Mesendoderm (in vitro differentiated cells): ENCODE results near the gene PMM2.
"Not testable (repeated sequence)": the region's sequence is repeated elsewhere in the genome, so short reads cannot be mapped to it uniquely, and the experiment has no call there.

Experiments
- DNase-seq: peaks from one replicate; pipeline ENCODE4 v3.0.0; 2013
- H2AK5ac ChIP-seq: 2 replicates; pipeline ENCODE4 v1.6.1; 2013; ENCODE audit warnings: low read length, inconsistent platforms
- H2BK120ac ChIP-seq: 2 replicates; pipeline ENCODE4 v1.6.1; 2013; ENCODE audit warnings: low read depth, mild to moderate bottlenecking, low read length, moderate library complexity, mixed read lengths
- H2BK15ac ChIP-seq: replicated peaks from 2 replicates; pipeline ENCODE4 v1.6.1; 2013; ENCODE audit warnings: low read depth, mild to moderate bottlenecking, moderate library complexity
- H2BK5ac ChIP-seq: 2 replicates; pipeline ENCODE4 v1.6.1; 2013; ENCODE audit warnings: low read length, inconsistent platforms
- H3K18ac ChIP-seq: 2 replicates; pipeline ENCODE4 v1.6.1; 2013; ENCODE audit warnings: mild to moderate bottlenecking, low read length, mixed read lengths
- H3K23ac ChIP-seq: one replicate; pipeline ENCODE4 v1.6.1; 2013; ENCODE audit warnings: low read length
- H3K27ac ChIP-seq: 2 replicates; pipeline ENCODE4 v1.5.1; 2013; ENCODE audit warnings: low read depth, mild to moderate bottlenecking, inconsistent platforms, low read length, moderate library complexity
- H3K27me3 ChIP-seq: 2 replicates; pipeline ENCODE4 v1.6.1; 2013; ENCODE audit warnings: low read length, control low read depth, mild to moderate bottlenecking, inconsistent platforms; ENCODE audit not compliant: insufficient read depth, poor library complexity
- H3K36me3 ChIP-seq: 2 replicates; pipeline ENCODE4 v1.6.1; 2013; ENCODE audit warnings: low read length, inconsistent platforms; ENCODE audit not compliant: control insufficient read depth, insufficient read depth
- H3K4ac ChIP-seq: one replicate; pipeline ENCODE4 v1.6.1; 2013; ENCODE audit warnings: low read depth, mild to moderate bottlenecking, low read length, moderate library complexity
- H3K4me1 ChIP-seq: 2 replicates; pipeline ENCODE4 v1.6.1; 2013; ENCODE audit warnings: low read depth, low read length, inconsistent platforms; ENCODE audit not compliant: control insufficient read depth
- H3K4me2 ChIP-seq: 2 replicates; pipeline ENCODE4 v1.6.1; 2013; ENCODE audit warnings: low read length
- H3K4me3 ChIP-seq: 2 replicates; pipeline ENCODE4 v1.5.1; 2013; ENCODE audit warnings: mild to moderate bottlenecking, low read length
- H3K56ac ChIP-seq: one replicate; pipeline ENCODE4 v1.6.1; 2013; ENCODE audit warnings: low read length
- H3K79me1 ChIP-seq: 2 replicates; pipeline ENCODE4 v1.6.1; 2013; ENCODE audit warnings: low read length, inconsistent platforms
- H3K79me2 ChIP-seq: 2 replicates; pipeline ENCODE4 v1.6.1; 2013; ENCODE audit warnings: mild to moderate bottlenecking, low read length; ENCODE audit not compliant: control insufficient read depth, insufficient read depth
- H3K9ac ChIP-seq: 2 replicates; pipeline ENCODE4 v1.6.1; 2013; ENCODE audit warnings: low read length, inconsistent platforms
- H4K5ac ChIP-seq: one replicate; pipeline ENCODE4 v1.6.1; 2013; ENCODE audit warnings: low read length
- H4K8ac ChIP-seq: one replicate; pipeline ENCODE4 v1.6.1; 2013; ENCODE audit warnings: low read depth, mild to moderate bottlenecking, control low read depth, low read length, moderate library complexity
- WGBS: extraction: QIAGEN DNeasy Blood & Tissue Kit; methylation state at CpG from one replicate; pipeline ENCODE4 v1.1.7; 2013; ENCODE audit warnings: low lambda C conversion rate, missing lambda C conversion rate; ENCODE audit not compliant: insufficient coverage; ENCODE audit errors: extremely low coverage; 5-methylcytosine and 5-hydroxymethylcytosine counted together

PMM2 gene

DNA sequence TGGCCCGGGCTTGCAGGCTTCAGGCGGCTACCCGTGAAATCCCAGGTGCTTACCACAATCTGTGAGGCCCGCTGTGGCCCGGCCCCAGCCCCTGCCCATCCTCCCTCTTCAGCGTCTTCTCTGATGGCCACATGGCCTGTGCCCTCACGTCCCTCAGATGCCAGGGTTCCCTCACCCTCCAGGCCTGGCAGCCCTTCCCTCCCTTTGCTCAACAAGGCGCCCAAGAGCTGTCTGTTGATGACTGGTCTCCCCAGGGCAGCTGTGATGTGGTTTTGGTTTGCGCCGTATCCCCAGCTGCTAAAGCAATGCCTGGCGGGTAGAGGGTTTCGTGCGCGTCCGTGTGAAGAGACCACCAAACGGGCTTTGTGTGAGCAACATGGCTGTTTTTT lies 35.1 kb downstream of the PMM2 start:
- H3K79me1 ChIP-seq = peaks cover 1% of the 10 kb centered on the region
- H2BK120ac ChIP-seq = no peak overlapping the region
- H3K23ac ChIP-seq = no peak overlapping the region
- H2BK15ac ChIP-seq = no peak overlapping the region
- no peak overlapping the region for H3K4ac ChIP-seq
- peaks cover 6% of the 10 kb centered on the region for H3K36me3 ChIP-seq
- H4K5ac ChIP-seq = no peak overlapping the region
- peaks cover 4% of the 10 kb centered on the region for H3K79me2 ChIP-seq
- DNase-seq = no peak
- WGBS = no CpG with 5 or more reads among the region's 16 CpGs
- no peak overlapping the region for H3K4me3 ChIP-seq
- no peaks in the 10 kb centered on the region for H3K27me3 ChIP-seq
- peak overlapping the region; percentile 65 for H3K56ac ChIP-seq
- no peak overlapping the region for H3K4me2 ChIP-seq
- no peak overlapping the region for H2AK5ac ChIP-seq
- no peak overlapping the region for H3K18ac ChIP-seq
- H4K8ac ChIP-seq = no peak overlapping the region
- no peak overlapping the region for H2BK5ac ChIP-seq
- H3K9ac ChIP-seq = peak overlapping the region; percentile 24
- peaks cover 10% of the 10 kb centered on the region for H3K4me1 ChIP-seq
- peak overlapping the region; percentile 36 for H3K27ac ChIP-seq

DNA sequence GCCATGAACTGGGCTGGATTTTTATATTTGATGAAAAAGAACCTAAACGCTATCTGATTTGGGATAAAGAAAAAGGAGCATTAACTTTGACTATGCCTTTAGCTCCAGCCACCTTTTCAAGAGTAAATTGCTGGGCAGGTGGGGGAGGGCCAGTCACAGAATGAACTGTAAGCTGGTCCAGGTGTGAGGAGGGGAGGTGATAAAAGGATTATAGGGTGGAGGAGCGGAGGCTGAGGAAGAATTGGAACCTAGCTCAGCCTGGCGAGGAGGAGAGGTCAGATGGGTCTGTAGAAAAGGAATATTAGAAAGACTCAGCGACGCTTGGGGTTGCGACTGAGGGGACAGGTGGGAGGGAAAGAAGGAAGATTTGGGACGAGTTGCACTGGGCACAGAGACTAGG lies 39.2 kb downstream of the PMM2 start:
- not testable (repeated sequence) for H3K4me1 ChIP-seq, H3K56ac ChIP-seq, H3K9ac ChIP-seq, H3K79me1 ChIP-seq, H4K5ac ChIP-seq, H3K27ac ChIP-seq, H2BK5ac ChIP-seq, H3K4me2 ChIP-seq, H4K8ac ChIP-seq, H3K36me3 ChIP-seq, H2AK5ac ChIP-seq, H3K79me2 ChIP-seq, H3K23ac ChIP-seq, H2BK15ac ChIP-seq, H2BK120ac ChIP-seq, H3K4ac ChIP-seq, H3K18ac ChIP-seq, H3K4me3 ChIP-seq, H3K27me3 ChIP-seq
- WGBS = no CpG with 5 or more reads among the region's 7 CpGs
- DNase-seq = peak; percentile 48

DNA sequence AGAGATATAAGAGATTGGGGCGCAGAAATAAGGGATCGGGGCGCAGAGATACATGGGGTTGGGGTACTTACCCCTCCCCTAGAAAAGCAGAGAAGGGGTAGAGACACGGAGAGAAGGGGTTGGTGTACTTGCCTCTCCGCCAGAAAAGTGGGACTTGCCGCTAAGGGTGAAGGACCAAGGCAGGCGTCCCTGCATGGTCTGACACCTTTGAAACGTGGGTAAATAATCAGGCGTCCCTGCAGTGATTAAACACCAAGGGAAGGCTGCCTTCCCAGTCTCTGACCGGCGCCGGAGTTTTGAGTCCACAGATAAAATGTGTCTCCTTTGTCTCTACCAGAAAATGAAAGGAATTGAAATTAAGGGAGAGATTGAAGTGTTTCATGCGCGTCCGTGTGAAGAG lies 40.0 kb downstream of the PMM2 start:
- H4K5ac ChIP-seq = not testable (repeated sequence)

DNA sequence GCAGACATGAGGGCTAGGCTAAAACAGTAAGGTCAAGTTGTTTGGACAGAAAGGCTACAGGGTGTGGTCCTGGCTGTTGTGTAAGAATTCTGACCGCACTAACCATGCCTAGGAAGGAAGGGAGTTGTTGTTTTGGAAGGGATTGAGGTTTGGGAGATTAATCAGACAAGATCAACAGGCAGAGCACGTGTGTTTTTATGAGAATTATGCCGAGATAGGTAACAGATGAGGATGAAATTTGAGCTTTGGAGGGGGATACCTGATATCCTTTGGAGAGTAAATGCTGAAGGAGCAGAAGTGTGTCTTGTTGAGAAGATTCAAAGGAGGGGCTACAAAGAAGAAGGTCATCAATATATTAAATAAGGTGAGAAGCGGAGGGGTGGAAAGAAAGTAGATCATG lies 44.4 kb downstream of the PMM2 start:
- WGBS = no CpG with 5 or more reads among the region's 4 CpGs
- DNase-seq, H4K5ac ChIP-seq, H2AK5ac ChIP-seq, H3K18ac ChIP-seq, H3K4me3 ChIP-seq, H2BK5ac ChIP-seq, H3K9ac ChIP-seq, H3K4ac ChIP-seq, H2BK120ac ChIP-seq, H3K4me1 ChIP-seq, H3K79me1 ChIP-seq, H3K4me2 ChIP-seq, H3K23ac ChIP-seq, H3K56ac ChIP-seq, H3K36me3 ChIP-seq, H4K8ac ChIP-seq, H3K27me3 ChIP-seq, H3K27ac ChIP-seq, H3K79me2 ChIP-seq, H2BK15ac ChIP-seq: not testable (repeated sequence)

More for the DNA sequence above, 40.0 kb downstream of the PMM2 start:
- H2BK15ac ChIP-seq, H3K79me1 ChIP-seq, H3K4ac ChIP-seq, H2AK5ac ChIP-seq, H3K4me1 ChIP-seq, H3K56ac ChIP-seq, H3K4me3 ChIP-seq, H3K27me3 ChIP-seq, H3K23ac ChIP-seq, H3K9ac ChIP-seq, H4K8ac ChIP-seq, H3K4me2 ChIP-seq, H3K18ac ChIP-seq, H3K36me3 ChIP-seq, H2BK5ac ChIP-seq, DNase-seq, H2BK120ac ChIP-seq, H3K79me2 ChIP-seq: not testable (repeated sequence)
- peak overlapping the region; percentile 57 for H3K27ac ChIP-seq
- WGBS = no CpG with 5 or more reads among the region's 15 CpGs

DNA sequence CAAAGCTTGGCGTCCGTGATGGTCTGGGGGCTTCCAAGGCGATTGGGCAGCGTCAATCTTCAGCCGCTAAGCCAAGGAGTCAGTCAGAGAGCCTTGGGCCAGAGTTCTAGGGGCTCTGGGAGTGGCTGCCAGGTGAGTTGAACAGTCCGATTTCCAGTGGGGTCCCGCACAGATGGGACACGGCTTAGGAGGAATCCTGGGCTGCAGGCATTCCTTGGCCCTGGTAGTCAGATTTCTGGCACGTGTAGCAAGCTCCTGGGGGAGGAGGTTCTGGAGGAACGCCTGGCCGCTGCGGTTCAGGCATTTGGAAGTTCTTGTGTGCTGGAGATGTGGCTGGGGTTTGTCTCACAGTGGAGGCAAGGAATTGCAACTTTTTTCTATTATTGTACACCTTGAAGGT lies 45.7 kb downstream of the PMM2 start:
- H2AK5ac ChIP-seq, H3K23ac ChIP-seq, H2BK120ac ChIP-seq, H3K4me2 ChIP-seq, H3K4me3 ChIP-seq, H3K18ac ChIP-seq, DNase-seq, H3K4ac ChIP-seq, H4K8ac ChIP-seq, H3K27ac ChIP-seq, H3K56ac ChIP-seq, H3K79me2 ChIP-seq, H4K5ac ChIP-seq, H2BK15ac ChIP-seq, H3K27me3 ChIP-seq, H2BK5ac ChIP-seq, H3K36me3 ChIP-seq, H3K4me1 ChIP-seq, H3K79me1 ChIP-seq, H3K9ac ChIP-seq: not testable (repeated sequence)
- no CpG with 5 or more reads among the region's 12 CpGs for WGBS

DNA sequence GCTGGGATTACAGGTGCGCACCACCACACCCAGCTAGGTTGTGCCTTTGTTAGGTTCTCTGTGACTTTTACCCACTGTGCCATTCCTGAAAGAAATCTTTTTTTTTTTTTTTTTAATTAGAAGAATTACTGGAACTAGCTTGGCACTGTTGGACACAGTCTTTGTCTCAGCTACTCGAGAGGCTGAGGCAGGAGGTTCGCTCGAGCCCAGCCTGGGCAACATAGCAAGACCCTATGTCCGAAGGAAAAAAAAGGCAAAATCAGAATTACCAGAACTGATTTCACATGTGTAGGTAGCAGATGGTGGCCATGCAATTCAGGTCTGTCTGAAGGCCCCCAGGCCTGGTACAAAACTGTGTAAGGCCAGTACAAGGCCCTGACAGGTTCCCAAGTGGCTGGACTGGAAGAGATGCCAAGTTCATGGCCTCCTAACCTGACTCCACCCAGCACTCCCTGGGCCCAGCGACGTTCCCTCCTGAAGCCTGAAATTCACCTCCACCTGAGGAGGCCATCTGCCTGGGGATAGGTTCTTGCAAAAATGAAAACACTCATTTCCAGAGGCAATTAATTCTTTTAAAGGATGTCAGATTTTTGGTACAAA lies 48.2 kb downstream of the PMM2 start:
- H3K27me3 ChIP-seq = no peaks in the 10 kb centered on the region
- H4K8ac ChIP-seq = no peak overlapping the region
- DNase-seq = no peak
- H3K4me2 ChIP-seq = no peak overlapping the region
- H3K27ac ChIP-seq = no peak overlapping the region
- no peak overlapping the region for H4K5ac ChIP-seq
- H2BK15ac ChIP-seq = no peak overlapping the region
- no peak overlapping the region for H2BK120ac ChIP-seq
- no peak overlapping the region for H3K9ac ChIP-seq
- H3K4me3 ChIP-seq = no peak overlapping the region
- H2BK5ac ChIP-seq = no peak overlapping the region
- no CpG with 5 or more reads among the region's 7 CpGs for WGBS
- no peak overlapping the region for H3K18ac ChIP-seq
- H3K4ac ChIP-seq = no peak overlapping the region
- no peak overlapping the region for H2AK5ac ChIP-seq
- peaks cover 11% of the 10 kb centered on the region for H3K36me3 ChIP-seq
- peaks cover 7% of the 10 kb centered on the region for H3K79me1 ChIP-seq
- H3K4me1 ChIP-seq = no peaks in the 10 kb centered on the region
- no peak overlapping the region for H3K56ac ChIP-seq
- H3K79me2 ChIP-seq = peaks cover 2% of the 10 kb centered on the region
- H3K23ac ChIP-seq = no peak overlapping the region
